Measurements from ENCODE around the gene APLP2. TPM values are rescaled to one million over a fixed set of nuclear protein-coding genes. Genes with fewer than 3 reads are reported as not detected.

Gene APLP2
- total and polyA plus RNA-seq, 4 donors = 190 to 337 (median 233) TPM

DNA sequence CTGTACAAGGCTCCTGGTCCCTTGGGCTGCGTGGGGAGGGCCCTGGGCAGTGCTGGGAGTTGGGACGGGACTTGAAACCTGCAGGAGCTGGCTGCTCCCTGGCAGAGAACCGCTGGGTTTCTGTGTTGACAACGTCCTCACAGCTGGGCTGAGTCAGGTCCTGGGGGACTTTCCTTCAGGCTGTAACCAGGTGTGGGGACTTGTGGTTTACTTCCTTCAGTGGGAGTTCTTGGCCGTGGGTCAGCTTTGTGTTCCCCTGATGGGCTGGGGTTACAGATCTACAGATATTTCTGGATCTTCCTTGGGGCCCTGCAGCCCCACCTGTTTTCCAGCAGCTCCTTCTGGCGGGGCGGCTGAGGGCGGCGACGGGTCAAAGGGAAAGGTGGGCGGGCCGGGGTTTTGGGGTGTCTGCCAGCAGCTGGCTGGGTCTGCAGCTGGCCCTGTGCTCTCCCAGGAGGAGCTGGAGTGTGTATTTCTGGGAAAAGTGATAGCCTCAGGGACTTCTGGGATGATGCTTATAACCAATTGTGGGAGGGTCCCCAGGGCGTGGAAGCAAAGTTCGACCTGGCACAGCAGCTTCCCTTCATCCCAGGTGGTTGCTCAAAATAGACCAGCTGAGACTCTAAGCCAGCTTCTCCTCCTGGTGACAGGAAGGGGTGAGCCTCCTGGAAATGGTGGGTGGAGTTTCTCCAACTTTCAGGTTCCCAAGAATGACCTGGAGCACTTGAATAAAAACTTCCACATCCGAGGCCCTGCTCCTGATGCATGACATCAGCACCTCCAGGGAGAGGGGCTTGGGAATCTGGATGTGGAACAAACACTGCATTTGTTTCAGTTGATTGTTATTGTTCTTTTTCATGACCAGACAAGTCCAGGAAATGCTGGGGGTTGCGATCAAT lies 109.0 kb downstream of the APLP2 start (continued):
- TF ChIP-seq, protein P1, sequence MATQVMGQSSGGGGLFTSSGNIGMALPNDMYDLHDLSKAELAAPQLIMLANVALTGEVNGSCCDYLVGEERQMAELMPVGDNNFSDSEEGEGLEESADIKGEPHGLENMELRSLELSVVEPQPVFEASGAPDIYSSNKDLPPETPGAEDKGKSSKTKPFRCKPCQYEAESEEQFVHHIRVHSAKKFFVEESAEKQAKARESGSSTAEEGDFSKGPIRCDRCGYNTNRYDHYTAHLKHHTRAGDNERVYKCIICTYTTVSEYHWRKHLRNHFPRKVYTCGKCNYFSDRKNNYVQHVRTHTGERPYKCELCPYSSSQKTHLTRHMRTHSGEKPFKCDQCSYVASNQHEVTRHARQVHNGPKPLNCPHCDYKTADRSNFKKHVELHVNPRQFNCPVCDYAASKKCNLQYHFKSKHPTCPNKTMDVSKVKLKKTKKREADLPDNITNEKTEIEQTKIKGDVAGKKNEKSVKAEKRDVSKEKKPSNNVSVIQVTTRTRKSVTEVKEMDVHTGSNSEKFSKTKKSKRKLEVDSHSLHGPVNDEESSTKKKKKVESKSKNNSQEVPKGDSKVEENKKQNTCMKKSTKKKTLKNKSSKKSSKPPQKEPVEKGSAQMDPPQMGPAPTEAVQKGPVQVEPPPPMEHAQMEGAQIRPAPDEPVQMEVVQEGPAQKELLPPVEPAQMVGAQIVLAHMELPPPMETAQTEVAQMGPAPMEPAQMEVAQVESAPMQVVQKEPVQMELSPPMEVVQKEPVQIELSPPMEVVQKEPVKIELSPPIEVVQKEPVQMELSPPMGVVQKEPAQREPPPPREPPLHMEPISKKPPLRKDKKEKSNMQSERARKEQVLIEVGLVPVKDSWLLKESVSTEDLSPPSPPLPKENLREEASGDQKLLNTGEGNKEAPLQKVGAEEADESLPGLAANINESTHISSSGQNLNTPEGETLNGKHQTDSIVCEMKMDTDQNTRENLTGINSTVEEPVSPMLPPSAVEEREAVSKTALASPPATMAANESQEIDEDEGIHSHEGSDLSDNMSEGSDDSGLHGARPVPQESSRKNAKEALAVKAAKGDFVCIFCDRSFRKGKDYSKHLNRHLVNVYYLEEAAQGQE (IDR thresholded peaks at IDR 0.05) = no peak
- TF ChIP-seq RXRA (IDR thresholded peaks at IDR 0.05) = no peak
- TF ChIP-seq SP1 (IDR thresholded peaks at IDR 0.05) = no peak
- TF ChIP-seq ATF3 (IDR thresholded peaks at IDR 0.05) = no peak
- no peak for TF ChIP-seq HNF4G (IDR thresholded peaks at IDR 0.05)
- TF ChIP-seq JUND (IDR thresholded peaks at IDR 0.05) = no peak
- TF ChIP-seq MAX (IDR thresholded peaks at IDR 0.05) = no peak
- no peak for TF ChIP-seq HNF4A (conservative IDR thresholded peaks at IDR 0.05)
- TF ChIP-seq FOXA2 (IDR thresholded peaks at IDR 0.05) = no peak
- no peak for TF ChIP-seq GABPA (IDR thresholded peaks at IDR 0.05 in 1 of 2, conservative IDR thresholded peaks at IDR 0.05 in 1 of 2)
- no peak for TF ChIP-seq NR2F2 (IDR thresholded peaks at IDR 0.05)
- TF ChIP-seq YY1 (IDR thresholded peaks at IDR 0.05) = no peak

- Histone ChIP-seq H3K9me3 (ENCODE audit: control insufficient read depth in 4 of 4, low read length in 3 of 4) (peaks cover 0 to 2% (median 0%) of the 10 kb centered on the region in 4 donors), H3K4me1 (ENCODE audit: control insufficient read depth in 4 of 4, insufficient read depth in 4 of 4, low read length in 3 of 4) (peaks cover 21 to 41% (median 30%) of the 10 kb centered on the region in 4 donors), H3K36me3 (ENCODE audit: control insufficient read depth in 4 of 4, insufficient read depth in 3 of 4, low read depth in 1 of 4, low read length in 3 of 4) (no peaks in the 10 kb centered on the region), H3K4me3 (ENCODE audit: low read depth in 1 of 3, low read length in 3 of 3) (no peak overlapping the region), H3K27me3 (ENCODE audit: control insufficient read depth in 4 of 4, insufficient read depth in 4 of 4, low read length in 3 of 4) (no peaks in the 10 kb centered on the region), H3K27ac (ENCODE audit: low read depth in 1 of 2, low read length in 2 of 2) (peak overlapping the region; percentile 25 to 28), H3K9ac (ENCODE audit: low read depth in 1 of 2, low read length in 2 of 2) (no peak overlapping the region)
- DNase-seq (ENCODE audit: low spot score) = no peak
- no peak for TF ChIP-seq GABPA (IDR thresholded peaks at IDR 0.05 in 1 of 2, conservative IDR thresholded peaks at IDR 0.05 in 1 of 2)
- no peak for TF ChIP-seq FOXA1 (IDR thresholded peaks at IDR 0.05)
- TF ChIP-seq HNF4A (conservative IDR thresholded peaks at IDR 0.05) = peak in 1 of 2 donors; percentile 8
- no peak for TF ChIP-seq CTCF (IDR thresholded peaks at IDR 0.05; ENCODE audit: low read depth, low read length, missing input control)
- TF ChIP-seq ATF3 (IDR thresholded peaks at IDR 0.05) = no peak
- whole genome bisulfite sequencing = 60% methylated on average over 21 of the region's 21 CpGs
Observed at GRCh38 chr11:130179396-130180306, 110.0 kb downstream of the APLP2 start.
